Stimulated activated CD4-positive, alpha-beta T cell treated with anti-CD3 and anti-CD28 coated beads, Interleukin-12 subunit alpha, Interleukin-12 subunit beta, amount 100 ng/mL, for 4 hours (primary cell): ENCODE results near the gene LPAR1.

ENCODE experiments used
- DNase-seq: peaks from one replicate; pipeline ENCODE4 v3.0.0-alpha.2; 2020

LPAR1 gene

DNA sequence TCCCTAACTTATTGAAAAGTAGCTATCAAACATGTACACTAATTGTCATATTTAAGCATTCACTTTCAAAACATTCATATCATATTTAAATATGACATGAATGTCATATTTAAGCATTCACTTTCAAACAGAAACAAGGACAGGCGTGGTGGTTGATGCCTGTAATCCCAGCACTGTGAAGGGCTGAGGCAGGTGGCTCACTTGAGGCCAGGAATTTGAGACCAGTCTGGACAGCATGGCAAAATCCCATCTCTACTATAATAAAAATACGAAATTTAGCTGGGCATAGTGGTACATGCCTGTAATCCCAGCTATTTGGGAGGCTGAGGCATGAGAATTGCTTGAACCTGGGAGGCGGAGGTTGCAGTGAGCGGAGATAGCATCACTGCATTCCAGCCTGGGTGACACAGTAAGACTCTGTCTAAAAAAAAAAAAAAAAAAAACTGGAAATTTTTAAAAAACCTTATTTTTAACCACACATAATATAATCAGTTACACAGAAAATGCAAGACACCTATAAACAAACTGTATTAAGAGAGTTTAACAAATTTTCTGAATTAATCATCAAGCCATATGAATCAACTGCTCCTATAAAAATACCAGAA is 88.1 kb downstream of the LPAR1 start:
- DNase-seq, result no peak

DNA sequence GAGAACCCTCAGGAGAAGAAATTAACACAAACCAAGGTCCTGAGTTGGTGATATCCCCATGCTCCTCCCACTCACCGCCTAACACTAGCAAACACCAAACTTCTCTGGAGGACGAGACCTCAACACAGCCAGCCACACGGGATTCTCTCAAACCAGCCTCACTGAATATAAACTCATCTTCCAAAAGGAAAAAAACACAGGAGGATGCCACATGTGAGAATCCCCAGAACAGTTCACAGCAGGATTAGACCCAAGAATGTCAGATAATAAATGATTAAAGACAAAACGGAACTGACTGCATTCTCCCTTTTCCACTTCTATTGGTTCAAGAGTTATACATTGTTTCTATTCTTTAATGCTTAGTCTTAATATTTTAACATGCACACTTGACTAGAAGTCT is 89.2 kb downstream of the LPAR1 start:
- no peak for DNase-seq

DNA sequence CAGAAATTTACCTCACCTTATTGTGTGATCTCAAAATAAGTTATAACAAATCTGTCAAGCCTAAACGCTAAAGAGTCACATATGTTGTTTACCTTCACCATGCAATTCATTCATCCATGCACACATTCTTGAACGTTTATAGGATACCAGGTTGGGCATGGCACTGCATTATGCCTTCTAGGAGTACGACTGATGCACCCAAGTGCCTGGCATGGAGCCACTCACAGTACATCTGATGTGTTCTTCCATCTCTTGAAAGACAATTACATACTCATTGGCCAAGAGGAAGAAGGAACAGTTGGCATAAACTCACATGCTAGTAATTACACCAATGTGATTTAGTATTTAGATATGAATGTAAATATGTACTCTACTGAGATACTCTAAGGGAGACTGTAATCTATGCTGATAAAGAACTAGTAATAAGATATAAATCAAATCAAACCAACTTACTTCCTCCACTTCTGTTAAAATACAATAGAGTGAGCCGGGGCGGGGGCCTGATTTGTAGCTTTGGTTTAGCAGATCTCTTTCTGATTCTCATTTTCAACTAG is 90.7 kb downstream of the LPAR1 start:
- no peak for DNase-seq

DNA sequence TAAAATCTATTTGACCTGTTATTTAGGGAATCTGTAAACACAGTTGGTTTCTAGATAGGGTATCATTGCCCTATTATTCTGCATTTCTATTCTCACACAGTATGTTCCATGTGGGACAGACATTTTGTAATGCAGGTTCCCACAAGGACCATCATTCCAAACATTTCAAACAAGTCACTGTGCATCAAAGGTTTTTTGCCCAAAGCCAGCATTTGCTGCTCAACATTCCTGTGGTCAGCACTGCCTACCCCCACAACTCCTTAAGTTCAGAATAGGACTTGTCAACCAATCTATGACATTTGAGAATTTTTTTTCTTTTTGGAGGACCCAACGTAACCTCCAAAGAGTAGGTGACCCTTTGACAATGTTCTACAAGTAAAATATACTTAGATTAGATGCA is 95.7 kb downstream of the LPAR1 start:
- DNase-seq, result no peak

DNA sequence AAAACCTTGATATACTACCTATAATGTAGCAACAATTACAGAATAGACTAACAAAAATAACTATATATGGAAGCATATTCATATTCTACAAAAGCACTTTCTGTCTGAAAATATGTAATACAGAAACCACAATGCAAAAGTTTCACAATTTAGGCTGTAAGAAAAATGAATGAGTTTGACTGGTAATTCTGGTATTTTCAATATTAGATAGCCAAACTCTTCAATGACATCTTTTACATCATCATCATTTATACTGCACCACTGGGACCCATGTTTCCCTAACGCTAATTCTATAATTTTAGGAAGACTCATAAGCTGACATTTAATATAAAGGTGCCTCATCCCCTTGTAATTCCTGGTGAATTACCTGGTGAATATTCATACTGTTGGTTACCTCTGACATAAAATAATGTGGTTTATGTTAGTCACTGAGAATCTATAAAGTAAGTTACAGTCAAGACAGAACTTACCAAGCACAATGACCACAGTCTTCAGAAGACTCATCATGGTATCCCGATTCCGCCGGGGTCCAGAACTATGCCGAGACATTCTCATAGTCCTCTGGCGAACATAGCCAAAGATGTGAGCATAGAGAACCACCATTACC is 97.2 kb downstream of the LPAR1 start:
- no peak for DNase-seq

DNA sequence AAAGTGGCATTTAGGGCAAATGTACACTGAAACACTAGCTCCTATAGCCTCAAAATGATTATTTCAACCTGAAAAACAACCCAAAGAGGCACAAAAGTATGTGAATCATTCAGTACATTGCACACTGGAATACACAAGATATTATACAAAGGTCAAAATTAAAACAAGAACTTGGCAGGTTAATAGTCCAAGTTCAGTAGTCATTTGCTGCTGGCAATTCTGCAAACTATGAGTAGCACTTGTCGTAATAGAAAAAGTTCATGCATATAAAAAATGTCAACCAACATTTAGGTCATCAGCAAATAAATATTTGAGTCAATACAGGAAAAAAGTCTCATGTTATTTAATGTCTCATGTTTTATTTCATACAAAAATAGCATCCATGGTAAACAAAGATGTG is 98.7 kb downstream of the LPAR1 start:
- DNase-seq, result no peak

DNA sequence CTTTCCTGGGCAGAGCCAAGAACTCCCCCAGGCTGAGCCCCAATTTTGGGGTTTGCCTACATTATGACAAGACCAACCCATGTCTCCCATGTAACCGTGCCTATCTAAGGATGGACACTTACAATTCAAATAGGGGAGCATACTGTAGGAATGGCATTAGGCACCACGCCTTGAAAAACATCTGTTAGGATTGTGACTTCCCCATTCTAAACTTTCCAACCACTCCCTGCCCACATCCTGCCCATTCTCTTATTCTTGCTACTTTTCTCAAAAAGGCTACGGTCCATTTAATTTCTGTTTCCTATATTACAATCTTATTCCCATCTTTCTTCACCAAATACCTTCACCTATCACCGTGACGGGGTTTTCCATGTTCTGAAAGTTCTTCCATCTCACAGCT is 99.2 kb downstream of the LPAR1 start:
- DNase-seq, result no peak

DNA sequence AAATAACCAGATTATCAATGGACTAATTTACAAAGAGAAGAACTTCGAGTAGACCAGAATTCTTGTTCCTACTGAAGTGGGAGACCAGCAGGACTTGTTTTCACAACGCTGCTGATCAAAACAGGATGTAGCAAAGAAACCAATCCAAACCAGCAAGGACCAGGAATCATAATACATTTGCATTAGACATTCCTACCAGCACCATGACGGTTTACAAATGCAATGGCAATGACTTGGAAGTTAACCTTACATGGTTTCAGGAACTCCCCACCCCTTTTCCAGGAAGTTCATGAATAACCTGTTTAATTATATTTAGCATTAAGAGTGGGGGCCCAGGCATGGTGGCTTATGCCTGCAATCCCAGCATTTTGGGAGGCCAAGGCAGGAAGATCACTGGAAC is 100.0 kb downstream of the LPAR1 start:
- DNase-seq, result no peak

DNA sequence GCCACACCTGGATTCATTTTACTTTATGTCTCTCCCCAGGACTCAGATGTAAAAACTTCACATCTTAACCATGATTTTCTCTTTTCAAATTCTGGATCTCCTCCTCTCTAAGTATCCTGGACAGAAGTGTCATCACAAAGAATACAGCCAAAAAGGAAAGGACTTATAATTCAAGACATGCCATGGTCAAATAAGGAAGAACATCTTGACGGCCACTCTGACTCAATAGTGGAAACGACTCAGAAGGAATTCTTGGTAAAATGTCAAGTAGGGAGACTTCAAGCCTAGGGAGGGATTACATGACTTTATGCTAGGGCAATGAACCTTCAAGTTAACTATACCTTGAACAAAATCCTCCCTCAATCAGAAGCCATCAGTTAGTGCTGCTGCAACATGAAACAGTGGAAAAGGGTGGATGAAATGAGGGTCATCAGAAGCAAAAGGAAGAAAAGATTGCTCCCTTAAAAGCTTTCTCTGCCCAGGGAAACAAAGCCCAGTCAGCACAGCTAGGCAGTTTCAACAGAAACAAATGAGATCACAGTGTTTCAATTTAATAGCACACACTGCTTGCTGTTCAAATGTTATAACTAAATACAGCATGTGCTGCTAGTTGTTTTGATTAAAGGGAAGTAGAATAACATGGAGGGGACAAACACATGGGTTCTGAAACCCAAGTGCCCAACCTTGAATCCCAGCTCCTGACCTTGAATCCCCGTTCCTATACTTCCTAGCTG is 101.4 kb downstream of the LPAR1 start:
- DNase-seq, result no peak

DNA sequence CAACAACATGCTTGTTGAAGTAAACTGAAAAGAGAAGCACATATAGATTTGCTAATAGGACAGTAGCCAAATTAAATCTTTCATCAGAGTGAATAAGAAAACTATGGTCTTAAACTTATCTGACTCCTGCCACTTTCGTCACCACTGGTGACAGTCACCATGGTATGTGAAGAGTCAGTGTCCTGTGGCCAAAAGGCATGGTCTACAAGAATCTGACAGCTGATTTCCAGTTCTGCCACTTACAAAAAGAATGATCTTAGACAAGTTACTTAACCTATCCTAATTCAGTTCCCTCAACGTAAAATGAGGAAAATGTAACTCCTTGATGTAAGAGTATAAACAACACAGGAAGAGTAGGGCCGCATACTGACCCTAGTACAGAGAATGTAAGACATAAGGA is 102.0 kb downstream of the LPAR1 start:
- no peak for DNase-seq

DNA sequence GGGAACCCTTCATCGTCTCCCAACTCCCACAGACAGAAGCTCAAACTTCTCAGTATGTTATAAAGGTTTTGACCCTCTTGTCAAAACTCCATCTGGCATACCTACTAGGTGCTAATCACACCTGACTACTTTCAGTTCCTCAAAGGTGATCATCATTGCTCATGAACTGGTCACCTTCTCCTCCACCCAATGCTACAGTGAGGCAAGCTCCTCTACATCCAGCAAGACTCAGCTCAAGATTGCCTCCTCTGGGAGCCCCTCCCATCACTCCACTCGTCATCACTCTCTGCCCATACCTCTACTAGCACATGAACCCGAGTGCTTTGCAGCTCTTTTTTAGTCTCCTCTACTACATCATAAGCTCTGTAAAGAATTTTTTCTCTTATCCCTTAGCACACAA is 102.4 kb downstream of the LPAR1 start:
- no peak for DNase-seq

DNA sequence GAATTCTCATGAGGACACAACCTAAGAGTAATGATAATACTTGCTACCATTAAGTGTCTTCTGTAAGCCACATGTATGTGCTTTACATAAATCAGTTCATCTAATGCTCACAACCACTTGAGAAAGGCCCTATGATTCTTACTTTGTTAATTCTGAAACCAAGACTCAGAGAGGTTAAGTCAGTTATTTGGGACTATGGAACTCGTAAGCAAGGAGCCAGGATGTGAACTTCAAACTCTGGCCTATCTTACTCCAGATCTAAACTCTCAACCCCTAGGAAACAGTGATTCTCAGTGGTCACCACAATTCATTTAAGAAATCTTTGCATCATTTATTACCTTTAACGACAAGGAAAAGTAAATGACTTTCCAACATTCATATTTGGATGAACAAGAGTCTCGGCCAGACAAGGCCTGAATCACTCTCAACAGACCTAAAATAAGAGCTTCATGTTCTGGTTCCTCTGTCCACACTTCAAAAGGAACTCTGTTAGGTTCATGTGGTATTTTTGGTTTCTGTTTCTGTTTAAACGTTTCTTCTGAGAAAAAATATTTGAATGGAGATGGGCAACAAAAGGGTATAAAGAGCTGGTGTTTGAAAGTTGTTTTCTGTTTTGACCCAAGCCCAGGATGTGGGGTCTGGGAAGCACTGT is 104.8 kb downstream of the LPAR1 start:
- DNase-seq, result no peak

DNA sequence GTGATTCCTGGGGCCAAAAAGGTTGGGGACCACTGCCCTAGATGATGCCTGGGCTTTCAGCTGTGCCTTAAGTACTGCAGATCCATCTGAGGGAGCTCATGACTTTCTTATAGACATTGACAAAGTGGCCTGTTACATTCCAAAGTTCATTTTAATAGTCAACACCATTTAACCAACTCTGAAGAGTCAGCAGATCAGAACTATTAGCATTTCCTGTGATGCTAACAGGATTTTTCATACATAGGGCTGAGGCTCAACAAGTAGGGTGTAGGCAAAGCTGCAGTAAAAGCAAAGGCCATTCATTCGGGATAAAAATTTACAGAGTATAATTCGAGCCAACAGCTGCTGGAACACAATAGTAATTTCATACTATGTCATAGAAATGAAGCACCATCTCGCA is 105.4 kb downstream of the LPAR1 start:
- no peak for DNase-seq

DNA sequence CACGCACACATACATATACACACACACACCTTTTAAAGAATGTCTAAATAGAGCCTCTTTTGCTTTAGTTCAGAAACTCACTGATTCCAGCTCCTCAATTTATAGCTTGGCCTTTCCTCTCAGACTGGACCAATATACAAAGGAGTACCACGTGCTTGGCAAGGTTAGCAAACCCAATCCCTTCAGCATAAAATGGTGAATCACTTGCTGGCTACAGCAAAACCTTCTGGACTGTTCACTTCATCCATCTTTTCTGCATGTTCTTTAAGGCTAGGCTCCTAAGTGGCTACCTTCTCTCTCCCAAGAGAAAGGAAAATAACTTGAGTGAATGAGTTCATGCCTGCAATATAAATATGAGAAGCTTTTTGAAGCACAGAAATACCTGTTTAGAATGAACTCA is 109.7 kb downstream of the LPAR1 start:
- DNase-seq, result no peak

DNA sequence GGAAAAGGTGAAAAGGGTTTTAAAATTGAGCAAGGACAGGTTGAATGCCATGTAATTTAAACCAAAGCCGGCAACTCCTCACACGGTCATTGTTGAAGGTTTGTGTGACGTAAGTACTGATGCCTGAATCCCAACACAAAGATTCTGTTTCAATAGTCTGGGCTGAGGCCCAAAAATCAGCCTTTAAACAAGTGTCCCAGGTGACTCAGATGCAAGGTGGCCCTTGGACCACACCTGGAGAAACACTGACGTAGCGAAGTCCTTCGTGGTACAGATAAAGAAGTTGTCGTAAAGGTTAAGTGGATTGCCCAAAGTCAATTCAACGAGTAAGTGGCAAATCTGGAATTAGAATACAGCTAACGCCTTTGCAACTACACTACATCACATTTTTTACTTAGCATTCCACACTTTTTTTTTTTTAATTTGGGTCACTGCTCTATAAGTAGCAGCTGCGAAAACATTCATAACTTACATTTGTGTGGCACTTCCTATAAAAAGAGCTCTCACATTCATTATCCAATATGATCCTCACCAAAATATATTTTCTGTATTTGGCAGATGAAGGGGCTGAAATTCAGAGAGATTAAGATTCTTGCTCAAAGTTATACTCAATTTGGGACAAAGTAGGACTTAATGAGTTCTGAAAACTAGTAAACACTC is 111.3 kb downstream of the LPAR1 start:
- DNase-seq, result no peak

DNA sequence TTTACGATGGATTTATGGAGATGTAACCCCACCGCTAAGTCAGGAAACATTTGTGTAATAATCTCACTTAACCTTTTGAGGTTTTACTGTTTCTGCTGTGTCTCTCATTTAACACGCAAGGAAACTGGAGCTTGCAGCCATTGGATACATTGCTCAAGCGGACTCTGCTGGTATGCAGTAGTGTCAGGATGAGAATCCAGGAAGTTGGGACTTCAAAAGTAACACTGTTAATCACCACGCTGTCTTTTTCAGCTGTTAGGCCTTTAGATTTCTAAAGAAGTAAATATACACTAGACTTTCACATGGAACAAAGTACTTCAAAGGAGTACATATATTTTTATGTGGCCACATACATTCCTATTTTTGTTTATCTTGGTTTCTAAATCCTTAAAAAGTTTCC is 114.7 kb downstream of the LPAR1 start:
- no peak for DNase-seq

DNA sequence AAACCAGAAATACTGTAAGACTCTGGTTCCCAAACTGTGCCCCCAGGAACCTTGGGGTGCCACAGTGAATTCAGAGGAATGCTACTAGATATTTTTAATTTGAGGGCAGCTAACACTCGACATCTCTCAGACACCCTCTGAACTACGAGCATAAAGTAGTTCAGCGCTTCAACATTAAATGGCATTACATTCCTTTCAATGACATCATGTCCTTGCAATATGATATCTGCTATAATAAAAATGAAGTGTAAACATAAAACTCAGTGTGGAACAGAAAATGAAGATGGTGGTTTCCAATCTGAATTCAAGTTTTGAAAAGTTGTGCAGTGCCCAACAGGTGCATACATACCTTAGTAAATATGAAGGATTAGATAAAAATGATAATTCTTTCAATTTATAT is 116.1 kb downstream of the LPAR1 start:
- no peak for DNase-seq

DNA sequence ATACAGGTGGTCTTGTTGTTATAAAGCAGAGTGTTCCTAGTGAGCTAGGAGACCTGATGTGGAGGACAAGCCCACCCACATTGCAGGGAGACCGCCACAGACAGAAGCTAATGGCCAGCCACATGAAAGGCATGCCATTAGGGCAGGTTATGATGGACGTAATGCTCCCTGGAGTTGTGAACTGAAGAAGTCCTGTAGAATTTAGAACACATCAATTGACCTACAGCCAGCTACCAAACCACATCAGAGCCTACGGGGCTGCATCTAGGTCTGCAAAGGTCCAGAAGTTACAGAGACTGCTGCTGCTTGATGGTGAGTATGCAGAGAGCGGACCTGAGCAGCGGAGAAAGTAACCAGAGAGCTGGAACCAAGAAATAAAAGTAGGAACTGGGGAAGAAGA is 116.6 kb downstream of the LPAR1 start:
- DNase-seq, result no peak

DNA sequence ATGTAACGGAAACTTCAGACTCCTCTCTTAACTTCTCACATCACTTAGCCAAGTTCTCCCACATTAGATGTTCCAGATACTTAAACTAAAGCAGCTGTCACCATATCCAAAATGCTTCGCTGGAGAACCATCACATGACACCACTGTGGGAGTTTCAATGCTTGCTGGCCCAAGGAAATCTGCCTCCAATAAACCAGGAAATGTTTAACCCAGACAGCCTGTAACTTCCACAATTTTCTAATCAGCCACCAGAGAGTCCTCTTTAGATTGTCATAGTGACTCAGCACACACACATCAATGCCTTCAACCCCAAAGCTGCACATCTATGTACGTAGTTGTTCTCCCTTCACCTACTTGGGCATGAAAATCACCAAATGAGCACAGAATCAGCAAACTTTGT is 118.7 kb downstream of the LPAR1 start:
- no peak for DNase-seq

DNA sequence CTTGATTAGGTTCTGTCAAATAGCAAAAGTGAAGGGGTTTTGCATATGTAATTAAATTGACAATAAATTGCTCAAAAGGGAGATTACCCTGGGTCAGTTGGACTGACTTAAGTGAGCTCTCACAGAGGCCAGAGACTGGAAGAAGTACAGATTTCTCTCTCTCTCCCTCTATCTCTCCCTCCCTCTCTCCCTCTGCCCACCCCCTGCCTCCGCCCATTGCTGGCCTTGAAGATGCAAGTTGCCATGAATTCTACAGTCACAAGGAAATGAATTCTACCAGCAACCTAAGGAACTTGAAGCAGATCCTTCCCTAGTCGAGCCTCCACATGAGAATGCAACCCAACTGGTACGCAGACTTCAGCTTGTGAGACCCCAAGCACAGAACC is 119.2 kb downstream of the LPAR1 start:
- no peak for DNase-seq

DNA sequence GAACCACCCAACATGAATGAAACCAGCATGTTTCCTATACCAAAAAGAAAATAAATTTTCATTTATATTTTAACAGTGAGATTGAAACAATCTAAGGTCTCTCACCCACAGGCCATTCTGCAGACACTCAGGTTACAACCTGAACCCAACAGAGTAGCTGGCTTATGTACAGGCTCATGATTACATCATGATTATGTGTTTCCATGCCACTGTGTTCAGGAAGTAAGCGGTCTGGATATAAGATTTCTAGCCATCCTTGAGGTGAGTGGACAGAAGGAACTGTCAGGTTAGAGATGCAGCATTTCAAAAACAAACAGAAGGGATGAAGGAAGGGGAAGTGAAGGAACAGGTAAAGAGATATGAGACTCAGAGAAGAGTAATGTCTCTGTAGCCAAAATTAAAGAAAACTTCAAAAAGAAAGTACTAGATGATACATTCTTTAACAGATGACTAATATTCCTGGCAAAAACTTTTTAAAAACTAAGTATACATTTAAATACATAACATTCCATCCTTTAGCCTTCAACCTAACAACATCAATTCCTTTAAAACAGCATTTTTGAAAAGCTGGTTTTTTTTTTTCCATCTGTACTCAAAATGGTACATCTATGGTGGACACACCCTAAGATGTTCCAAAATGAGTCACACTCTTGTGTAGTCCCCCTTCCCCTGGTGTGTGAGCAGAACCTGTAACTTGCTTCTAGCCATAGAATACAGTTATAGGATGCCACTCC is 119.8 kb downstream of the LPAR1 start:
- DNase-seq, result no peak

DNA sequence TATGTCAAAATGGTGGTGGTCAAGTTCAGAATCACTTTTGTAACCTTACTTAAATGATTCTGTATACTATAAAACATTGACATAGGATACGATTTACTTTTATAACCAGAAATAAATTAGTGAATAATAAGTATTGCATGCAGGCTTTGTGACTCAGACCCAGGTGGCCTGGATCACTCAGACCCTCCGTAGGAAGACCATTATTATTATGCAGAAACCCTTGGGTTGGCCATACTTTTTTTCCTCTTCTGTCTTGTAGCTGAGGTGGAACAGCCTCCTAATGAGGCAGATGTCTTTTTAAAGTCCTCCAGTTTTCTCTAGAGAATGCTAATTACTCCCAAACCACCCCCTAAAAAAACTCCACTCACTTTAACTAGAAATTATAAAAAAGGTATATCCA is 121.9 kb downstream of the LPAR1 start:
- no peak for DNase-seq
